Neural progenitor cell (in vitro differentiated cells): ENCODE measurements around the gene P4HA2. TPM values are rescaled to one million over a fixed set of nuclear protein-coding genes. Genes with fewer than 3 reads are reported as not detected.
A peak's percentile ranks its signal among the peaks of the same experiment; 100 is the strongest.

Experiments
- DNase-seq: peaks from one replicate; pipeline ENCODE4 v3.0.0-alpha.2; 2016; ENCODE audit warnings: low spot score
- H2AFZ ChIP-seq: fragments of 200-600 bp; sonication (generic); replicated peaks from 2 replicates; pipeline ENCODE4 v1.6.1; 2016; ENCODE audit warnings: antibody characterized with exemption
- H3F3A ChIP-seq: fragments of 200-600 bp; sonication (generic); 2 replicates; pipeline ENCODE4 v1.6.1; 2016; ENCODE audit warnings: antibody characterized with exemption, low read depth
- H3K27ac ChIP-seq: fragments of 200-600 bp; sonication (generic); 2 replicates; pipeline ENCODE4 v1.5.1; 2016; ENCODE audit warnings: mild to moderate bottlenecking
- H3K27me3 ChIP-seq: fragments of 200-600 bp; sonication (generic); 2 replicates; pipeline ENCODE4 v1.6.1; 2016; ENCODE audit warnings: mild to moderate bottlenecking, moderate library complexity
- H3K36me3 ChIP-seq: fragments of 200-600 bp; sonication (generic); 2 replicates; pipeline ENCODE4 v1.5.1; 2016
- H3K4me1 ChIP-seq: fragments of 200-600 bp; sonication (generic); 2 replicates; pipeline ENCODE4 v1.6.1; 2016; ENCODE audit warnings: mixed run types
- H3K4me2 ChIP-seq: fragments of 200-600 bp; sonication (generic); 2 replicates; pipeline ENCODE4 v1.6.1; 2016
- H3K4me3 ChIP-seq: fragments of 200-600 bp; sonication (generic); 2 replicates; pipeline ENCODE4 v1.5.1; 2016
- H3K79me2 ChIP-seq: fragments of 200-600 bp; sonication (generic); 2 replicates; pipeline ENCODE4 v1.6.1; 2016; ENCODE audit warnings: low read depth
- H3K9ac ChIP-seq: fragments of 200-600 bp; sonication (generic); 2 replicates; pipeline ENCODE4 v1.6.1; 2016
- H3K9me3 ChIP-seq: fragments of 200-600 bp; sonication (generic); 2 replicates; pipeline ENCODE4 v1.5.1; 2016; ENCODE audit warnings: low read depth
- H4K20me1 ChIP-seq: fragments of 200-600 bp; sonication (generic); 2 replicates; pipeline ENCODE4 v1.6.1; 2016; ENCODE audit warnings: low read depth
- H3K27ac Mint-ChIP-seq: 3 replicates; pipeline ENCODE4 v1.8.0; 2021; ENCODE audit warnings: mixed read lengths
- H3K27me3 Mint-ChIP-seq: 2 replicates; pipeline ENCODE4 v1.8.0; 2022; ENCODE audit warnings: low read depth, mild to moderate bottlenecking, inconsistent platforms, moderate library complexity, mixed read lengths; ENCODE audit not compliant: insufficient read depth
- H3K36me3 Mint-ChIP-seq: 3 replicates; pipeline ENCODE4 v1.8.0; 2021; ENCODE audit warnings: mixed read lengths
- H3K4me1 Mint-ChIP-seq: 3 replicates; pipeline ENCODE4 v1.8.0; 2021; ENCODE audit warnings: mixed read lengths
- H3K4me3 Mint-ChIP-seq: 3 replicates; pipeline ENCODE4 v1.8.0; 2021; ENCODE audit warnings: mild to moderate bottlenecking, moderate library complexity, mixed read lengths
- H3K9me3 Mint-ChIP-seq: 3 replicates; pipeline ENCODE4 v1.8.0; 2020; ENCODE audit warnings: mixed read lengths
- CTCF ChIP-seq: fragments of 200-600 bp; sonication (generic); IDR thresholded peaks from 2 replicates; pipeline ENCODE4 v1.5.1; 2017; ENCODE audit warnings: antibody characterized with exemption, mild to moderate bottlenecking
- EZH2 ChIP-seq: fragments of 200-600 bp; sonication (generic); IDR thresholded peaks from 2 replicates; pipeline ENCODE4 v1.6.1; 2017; ENCODE audit warnings: antibody characterized with exemption, mild to moderate bottlenecking, moderate library complexity
- EZH2phosphoT487 ChIP-seq: fragments of 200-600 bp; sonication (generic); IDR thresholded peaks from 2 replicates; pipeline ENCODE4 v1.6.1; 2017; ENCODE audit warnings: antibody characterized with exemption
- total RNA-seq: library from RNA; depleted of rRNA; stranded (reverse); fragments of >200 nt; gene quantifications from 2 replicates; pipeline ENCODE4 v1.2.3, GENCODE V29; 2015; ENCODE audit warnings: low replicate concordance

The P4HA2 gene
- total RNA-seq, 1 donor from 2014 or later = 15.9 TPM

GRCh38 chr5:132190161-132190817, 37.4 kb downstream of the P4HA2 start:
- Histone ChIP-seq H3K4me1 (no peaks in the 10 kb centered on the region), H3F3A (no peaks in the 10 kb centered on the region), H3K4me2 (no peak overlapping the region), H3K9me3 (no peaks in the 10 kb centered on the region), H4K20me1 (no peaks in the 10 kb centered on the region), H3K27ac (no peak overlapping the region), H3K9ac (no peak overlapping the region), H3K27me3 (no peaks in the 10 kb centered on the region), H3K36me3 (no peaks in the 10 kb centered on the region), H3K79me2 (no peaks in the 10 kb centered on the region), H3K4me3 (no peak overlapping the region), H2AFZ (no peak overlapping the region)
- Mint-ChIP-seq H3K4me3 (no peak overlapping the region), H3K27me3 (no peaks in the 10 kb centered on the region), H3K9me3 (no peaks in the 10 kb centered on the region), H3K27ac (no peak overlapping the region), H3K4me1 (peaks cover 28% of the 10 kb centered on the region), H3K36me3 (no peaks in the 10 kb centered on the region)
- no peak for TF ChIP-seq EZH2phosphoT487
- TF ChIP-seq CTCF = peak; percentile 86
- peak; percentile 77 for DNase-seq

- H3F3A ChIP-seq = no peaks in the 10 kb centered on the region
- H3K4me2 ChIP-seq = no peak overlapping the region
- Mint-ChIP-seq H3K9me3 (no peaks in the 10 kb centered on the region), H3K27me3 (peaks cover 2% of the 10 kb centered on the region), H3K27ac (no peak overlapping the region), H3K36me3 (no peaks in the 10 kb centered on the region), H3K4me1 (peaks cover 28% of the 10 kb centered on the region), H3K4me3 (no peak overlapping the region)
- no peaks in the 10 kb centered on the region for H4K20me1 ChIP-seq
- TF ChIP-seq CTCF (no peak), EZH2 (no peak), EZH2phosphoT487 (no peak)
- no peak for DNase-seq
- H3K79me2 ChIP-seq = no peaks in the 10 kb centered on the region
- no peaks in the 10 kb centered on the region for H3K36me3 ChIP-seq
- H3K4me1 ChIP-seq = no peaks in the 10 kb centered on the region
- no peak overlapping the region for H3K27ac ChIP-seq
- no peaks in the 10 kb centered on the region for H3K9me3 ChIP-seq
- H3K4me3 ChIP-seq = no peak overlapping the region
- no peak overlapping the region for H2AFZ ChIP-seq
- no peak overlapping the region for H3K9ac ChIP-seq
- H3K27me3 ChIP-seq = no peaks in the 10 kb centered on the region
Observed at GRCh38 chr5:132184588-132184987, 43.1 kb downstream of the P4HA2 start.

GRCh38 chr5:132183723-132184122, 43.9 kb downstream of the P4HA2 start:
- Mint-ChIP-seq H3K27ac (no peak overlapping the region), H3K27me3 (peaks cover 2% of the 10 kb centered on the region), H3K36me3 (no peaks in the 10 kb centered on the region), H3K9me3 (no peaks in the 10 kb centered on the region), H3K4me1 (peaks cover 28% of the 10 kb centered on the region), H3K4me3 (no peak overlapping the region)
- no peaks in the 10 kb centered on the region for H4K20me1 ChIP-seq
- H3K4me1 ChIP-seq = no peaks in the 10 kb centered on the region
- no peaks in the 10 kb centered on the region for H3K79me2 ChIP-seq
- no peak overlapping the region for H2AFZ ChIP-seq
- no peak for DNase-seq
- no peaks in the 10 kb centered on the region for H3K9me3 ChIP-seq
- H3K4me2 ChIP-seq = no peak overlapping the region
- no peaks in the 10 kb centered on the region for H3K27me3 ChIP-seq
- no peak overlapping the region for H3K27ac ChIP-seq
- H3K36me3 ChIP-seq = no peaks in the 10 kb centered on the region
- TF ChIP-seq EZH2phosphoT487 = no peak
- TF ChIP-seq CTCF = no peak
- TF ChIP-seq EZH2 = no peak
- H3K9ac ChIP-seq = no peak overlapping the region
- no peaks in the 10 kb centered on the region for H3F3A ChIP-seq
- no peak overlapping the region for H3K4me3 ChIP-seq
